OCI-LY3 (cell line): ENCODE data around the gene UBE3D.

Experiments
- H2AFZ ChIP-seq: fragments of 200-600, 300-600 bp; shearing (Covaris generic); 2 replicates; pipeline ENCODE4 v1.6.0; 2014; ENCODE audit warnings: antibody characterized with exemption, low read depth, low read length
- H3K27ac ChIP-seq: fragments of 200-600, 300-600 bp; sonication (generic); 2 replicates; pipeline ENCODE4 v1.5.1; 2014; ENCODE audit warnings: mild to moderate bottlenecking, low read length, moderate library complexity, mixed read lengths
- H3K27me3 ChIP-seq: fragments of 200-600, 300-600 bp; sonication (generic); 2 replicates; pipeline ENCODE4 v1.6.1; 2014; ENCODE audit warnings: low read depth, low read length, mixed read lengths
- H3K36me3 ChIP-seq: fragments of 200-600, 300-600 bp; sonication (generic); replicated peaks from 2 replicates; pipeline ENCODE3; 2014; ENCODE audit warnings: low read depth, low read length, mixed read lengths
- H3K4me1 ChIP-seq: fragments of 300-600, 200-600 bp; sonication (generic); 2 replicates; pipeline ENCODE4 v1.6.1; 2014; ENCODE audit warnings: low read length, mixed read lengths
- H3K4me2 ChIP-seq: fragments of 200-600, 300-600 bp; sonication (generic); 2 replicates; pipeline ENCODE4 v1.6.1; 2014; ENCODE audit warnings: low read length, mixed read lengths
- H3K4me3 ChIP-seq: fragments of 300-600, 200-600 bp; sonication (generic); 2 replicates; pipeline ENCODE4 v1.5.1; 2014; ENCODE audit warnings: antibody characterized with exemption, mild to moderate bottlenecking, low read length, moderate library complexity
- H3K79me2 ChIP-seq: fragments of 300-600, 200-600 bp; shearing (Covaris generic); 2 replicates; pipeline ENCODE4 v1.6.1; 2014; ENCODE audit warnings: mild to moderate bottlenecking, low read length, mixed read lengths
- H3K9ac ChIP-seq: fragments of 300-600, 200-600 bp; shearing (Covaris generic); 2 replicates; pipeline ENCODE4 v1.6.0; 2014; ENCODE audit warnings: mild to moderate bottlenecking, low read length, moderate library complexity
- H3K9me3 ChIP-seq: fragments of 200-600, 300-600 bp; shearing (Covaris generic); 2 replicates; pipeline ENCODE4 v1.6.1; 2014; ENCODE audit warnings: low read length, mixed read lengths; ENCODE audit not compliant: insufficient read depth
- H4K20me1 ChIP-seq: fragments of 200-600, 300-600 bp; sonication (generic); 2 replicates; pipeline ENCODE4 v1.6.1; 2016; ENCODE audit warnings: low read length, mixed read lengths; ENCODE audit not compliant: insufficient read depth
- CTCF ChIP-seq: fragments of 200-600, 300-600 bp; sonication (generic); IDR thresholded peaks from 2 replicates; pipeline ENCODE4 v1.5.1; 2014; ENCODE audit warnings: antibody characterized with exemption, low read length, low read depth
- EZH2phosphoT487 ChIP-seq: fragments of 200-600 bp; shearing (Covaris generic); IDR thresholded peaks from 2 replicates; pipeline ENCODE4 v1.6.1; 2018; ENCODE audit warnings: antibody characterized with exemption, mixed run types, low read depth

The UBE3D gene

GRCh38 chr6:82869493-82869892, 196.1 kb downstream of the UBE3D start:
- Histone ChIP-seq H3K4me1 (no peaks in the 10 kb centered on the region), H3K4me2 (no peak overlapping the region), H3K36me3 (no peaks in the 10 kb centered on the region), H4K20me1 (no peaks in the 10 kb centered on the region), H3K79me2 (no peaks in the 10 kb centered on the region), H3K9ac (no peak overlapping the region), H3K4me3 (no peak overlapping the region), H3K9me3 (no peaks in the 10 kb centered on the region), H3K27ac (no peak overlapping the region), H3K27me3 (no peaks in the 10 kb centered on the region), H2AFZ (no peak overlapping the region)
- TF ChIP-seq EZH2phosphoT487 = no peak
- no peak for TF ChIP-seq CTCF

GRCh38 chr6:82867946-82868345, 197.7 kb downstream of the UBE3D start:
- Histone ChIP-seq H3K36me3 (no peaks in the 10 kb centered on the region), H3K79me2 (no peaks in the 10 kb centered on the region), H3K9me3 (no peaks in the 10 kb centered on the region), H3K4me2 (no peak overlapping the region), H2AFZ (no peak overlapping the region), H4K20me1 (no peaks in the 10 kb centered on the region), H3K27ac (no peak overlapping the region), H3K4me3 (no peak overlapping the region), H3K4me1 (no peaks in the 10 kb centered on the region), H3K27me3 (no peaks in the 10 kb centered on the region), H3K9ac (no peak overlapping the region)
- no peak for TF ChIP-seq CTCF
- no peak for TF ChIP-seq EZH2phosphoT487

GRCh38 chr6:82866446-82866845, 199.2 kb downstream of the UBE3D start:
- Histone ChIP-seq H2AFZ (no peak overlapping the region), H3K4me3 (no peak overlapping the region), H3K9me3 (no peaks in the 10 kb centered on the region), H3K9ac (no peak overlapping the region), H3K4me1 (no peaks in the 10 kb centered on the region), H3K79me2 (no peaks in the 10 kb centered on the region), H4K20me1 (no peaks in the 10 kb centered on the region), H3K4me2 (no peak overlapping the region), H3K27ac (no peak overlapping the region), H3K36me3 (no peaks in the 10 kb centered on the region), H3K27me3 (no peaks in the 10 kb centered on the region)
- TF ChIP-seq EZH2phosphoT487 (no peak), CTCF (no peak)

- H4K20me1 ChIP-seq = no peaks in the 10 kb centered on the region
- no peak overlapping the region for H3K27ac ChIP-seq
- H3K4me1 ChIP-seq = no peaks in the 10 kb centered on the region
- no peak overlapping the region for H3K4me3 ChIP-seq
- no peaks in the 10 kb centered on the region for H3K27me3 ChIP-seq
- H3K9me3 ChIP-seq = no peaks in the 10 kb centered on the region
- H3K79me2 ChIP-seq = no peaks in the 10 kb centered on the region
- H3K9ac ChIP-seq = no peak overlapping the region
- H3K36me3 ChIP-seq = no peaks in the 10 kb centered on the region
- TF ChIP-seq EZH2phosphoT487 = no peak
- H3K4me2 ChIP-seq = no peak overlapping the region
- no peak overlapping the region for H2AFZ ChIP-seq
These were observed 200.2 kb downstream of the UBE3D start for GRCh38 chr6:82865461-82865860.

GRCh38 chr6:82863781-82864180, 201.9 kb downstream of the UBE3D start:
- no peak overlapping the region for H3K27ac ChIP-seq
- no peak overlapping the region for H2AFZ ChIP-seq
- H3K9ac ChIP-seq = no peak overlapping the region
- no peaks in the 10 kb centered on the region for H3K79me2 ChIP-seq
- H3K4me2 ChIP-seq = no peak overlapping the region
- no peaks in the 10 kb centered on the region for H4K20me1 ChIP-seq
- no peaks in the 10 kb centered on the region for H3K27me3 ChIP-seq
- H3K36me3 ChIP-seq = no peaks in the 10 kb centered on the region
- TF ChIP-seq CTCF (no peak), EZH2phosphoT487 (no peak)
- no peaks in the 10 kb centered on the region for H3K9me3 ChIP-seq
- H3K4me3 ChIP-seq = no peak overlapping the region
- no peaks in the 10 kb centered on the region for H3K4me1 ChIP-seq
